Spleen (tissue), 11 donors: ENCODE results near the gene IL11RA. TPM values are rescaled to one million over a fixed set of nuclear protein-coding genes. Genes with fewer than 3 reads are reported as not detected.

Source experiments
- DNase-seq: peaks from one replicate; pipeline ENCODE4 v3.0.0-alpha.2; 2020
- H3K27ac ChIP-seq, 8 donors: fragments of 200-600 bp; sonication (generic) in 7 of 8; 1 replicate in 4 of 8; 2 replicates in 4 of 8; pipeline versions ENCODE4 v1.5.0 to v1.8.0; 2016 to 2021; ENCODE audit warnings: inconsistent platforms in 4 of 8, mild to moderate bottlenecking in 4 of 8, moderate library complexity in 1 of 8
- H3K27me3 ChIP-seq, 7 donors: fragments of 200-600 bp; sonication (generic) in 6 of 7; replicated peaks in 1 of 7; 1 replicate in 4 of 7; 2 replicates in 3 of 7; pipeline versions ENCODE4 v1.5.0 to v1.8.0; 2016 to 2021; ENCODE audit warnings: inconsistent platforms in 3 of 7, mild to moderate bottlenecking in 1 of 7
- H3K36me3 ChIP-seq, 6 donors: fragments of 200-600 bp; sonication (generic) in 5 of 6; 1 replicate in 4 of 6; 2 replicates in 2 of 6; pipeline versions ENCODE4 v1.5.0 to v1.8.0; 2016 to 2021; ENCODE audit warnings: inconsistent platforms in 2 of 6
- H3K4me1 ChIP-seq, 6 donors: fragments of 200-600 bp; sonication (generic) in 5 of 6; 1 replicate in 3 of 6; 2 replicates in 3 of 6; pipeline versions ENCODE4 v1.5.0 to v1.8.0; 2016 to 2021; ENCODE audit warnings: inconsistent platforms in 3 of 6
- H3K4me3 ChIP-seq, 8 donors: fragments of 200-600 bp; sonication (generic) in 7 of 8; 1 replicate in 4 of 8; 2 replicates in 4 of 8; pipeline versions ENCODE4 v1.5.0 to v1.8.0; 2016 to 2021; ENCODE audit warnings: inconsistent platforms in 4 of 8, mild to moderate bottlenecking in 4 of 8, moderate library complexity in 2 of 8
- H3K9me3 ChIP-seq, 8 donors: fragments of 200-600 bp; sonication (generic) in 7 of 8; 1 replicate in 4 of 8; 2 replicates in 4 of 8; pipeline versions ENCODE4 v1.5.0 to v1.8.0; 2016 to 2021; ENCODE audit warnings: inconsistent platforms in 4 of 8
- CTCF ChIP-seq, 11 experiments: fragments of 200-600 bp in 7 of 11; fragments of 450-650 bp in 4 of 11; sonication (generic) in 4 of 11; IDR thresholded peaks in 8 of 11; conservative IDR thresholded peaks in 3 of 11; 1 replicate in 7 of 11; 2 replicates in 4 of 11; pipeline versions ENCODE4 v1.4.0 to v1.8.0; 2016 to 2021; ENCODE audit warnings: antibody characterized with exemption in 11 of 11, inconsistent platforms in 4 of 11, mild to moderate bottlenecking in 1 of 11
- POLR2A ChIP-seq, 3 donors: fragments of 450-650 bp; IDR thresholded peaks; one replicate each; pipeline ENCODE4 v1.5.1; 2017; ENCODE audit warnings: antibody characterized with exemption in 3 of 3, mild to moderate bottlenecking in 1 of 3
- POLR2AphosphoS5 ChIP-seq, 3 donors: sonication (generic); formaldehyde crosslinking; IDR thresholded peaks; one replicate each; pipeline ENCODE4 v1.5.1; 2017; ENCODE audit warnings: antibody characterized with exemption in 3 of 3
- WGBS, 5 donors: extraction: QIAGEN DNeasy Blood & Tissue Kit in 3 of 5; methylation state at CpG; one replicate each; pipeline versions ENCODE4 v1.1.5 to v1.1.7; 2013 to 2018; 5-methylcytosine and 5-hydroxymethylcytosine counted together
- intact Hi-C: fragments of 100-400 bp; cut with DNase I; formaldehyde crosslinking; loops from one replicate; pipeline ENCODE4 v1.15.0; 2023; ENCODE audit warnings: low total_unique reads
- polyA plus RNA-seq, 3 donors: library from polyadenylated mRNA; stranded (reverse); fragments of 200-250 nt; gene quantifications; one replicate each; pipeline ENCODE4 v1.2.1, GENCODE V29; 2013
- total RNA-seq, 7 donors: library from RNA; depleted of rRNA in 3 of 7; stranded (reverse); fragments of >200 nt in 3 of 7; fragmentation: NEBNext Ultra II Directional in 4 of 7; extraction: Animal tissue kit (Norgen Biotek cat#: 25700) in 4 of 7; gene quantifications; one replicate each; pipeline versions ENCODE4 v1.1.0 to v1.2.1, GENCODE V29; 2016 to 2021
- donor health status: healthy with polysubstance abuse.
- donor health status: DM: no; HTN: no; CAD: no; lungs with moderate emphysema.
- donor health status: DM: no; HTN: no; CAD: no.
- donor health status: Bipolar disorder and iron deficiency.
- donor health status: healthy.
- donor health status: DM: no; HTN: no; CAD: no.
- donor health status: DM: yes; HTN: yes; CAD: no.

Gene IL11RA
- total and polyA plus RNA-seq, 10 donors: 16.3 to 43.9 (median 28.9) TPM

- DNase-seq: no peak
- Histone ChIP-seq H3K27ac (no peak within 1 kb of the TSS), H3K27me3 (no peaks in the 10 kb centered on the region), H3K36me3 (no peaks in the 10 kb centered on the region), H3K4me1 (peaks cover 0 to 27% (median 0%) of the 10 kb centered on the region in 6 donors), H3K9me3 (no peaks in the 10 kb centered on the region), H3K4me3 (no peak within 1 kb of the TSS)
- 31 to 66% (median 43%) methylated on average over 6 of the region's 6 CpGs for WGBS, 5 donors
- intact Hi-C loops: no loop called here
- TF ChIP-seq POLR2A (IDR thresholded peaks at IDR 0.05) (no peak), CTCF (IDR thresholded peaks at IDR 0.05 in 8 of 11, conservative IDR thresholded peaks at IDR 0.05 in 3 of 11) (peak in 1 of 11 experiments; percentile 4)
Observed at GRCh38 chr9:34690983-34691935, 39.3 kb downstream of the IL11RA start, which contains the start of gene CCL19. CCL19 (minus strand) TSS chr9:34691276; CDS start chr9:34691139, 137 bp downstream.

- DNase-seq: no peak
- TF ChIP-seq POLR2AphosphoS5 (IDR thresholded peaks at IDR 0.05): no peak
- no peak for TF ChIP-seq CTCF (IDR thresholded peaks at IDR 0.05 in 8 of 11, conservative IDR thresholded peaks at IDR 0.05 in 3 of 11)
- TF ChIP-seq POLR2A (IDR thresholded peaks at IDR 0.05): no peak
- no peak overlapping the region for H3K27ac ChIP-seq
- H3K4me1 ChIP-seq: peaks cover 0 to 24% (median 0%) of the 10 kb centered on the region in 6 donors
- no peaks in the 10 kb centered on the region for H3K36me3 ChIP-seq
- H3K9me3 ChIP-seq: no peaks in the 10 kb centered on the region
- no peaks in the 10 kb centered on the region for H3K27me3 ChIP-seq
- 38 to 55% (median 43%) methylated on average over 5 of the region's 5 CpGs for whole genome bisulfite sequencing, 5 donors
- no peak overlapping the region for H3K4me3 ChIP-seq
- intact Hi-C loops: no loop called here
Observed at GRCh38 chr9:34691936-34692315, 39.9 kb downstream of the IL11RA start.

GRCh38 chr9:34693560-34693959 is 41.6 kb downstream of the IL11RA start:
- intact Hi-C loops: no loop called here
- Histone ChIP-seq H3K9me3 (no peaks in the 10 kb centered on the region), H3K27me3 (no peaks in the 10 kb centered on the region), H3K27ac (no peak overlapping the region), H3K4me3 (no peak overlapping the region), H3K36me3 (no peaks in the 10 kb centered on the region), H3K4me1 (peaks cover 0 to 18% (median 0%) of the 10 kb centered on the region in 6 donors)
- TF ChIP-seq POLR2A (IDR thresholded peaks at IDR 0.05) (no peak), CTCF (IDR thresholded peaks at IDR 0.05 in 8 of 11, conservative IDR thresholded peaks at IDR 0.05 in 3 of 11) (no peak), POLR2AphosphoS5 (IDR thresholded peaks at IDR 0.05) (no peak)
- WGBS, 5 donors: 73 to 86% (median 79%) methylated on average over 2 of the region's 2 CpGs
- DNase-seq: no peak

- no peak for TF ChIP-seq CTCF (IDR thresholded peaks at IDR 0.05 in 8 of 11, conservative IDR thresholded peaks at IDR 0.05 in 3 of 11)
- TF ChIP-seq POLR2A (IDR thresholded peaks at IDR 0.05): no peak
- no peak for TF ChIP-seq POLR2AphosphoS5 (IDR thresholded peaks at IDR 0.05)
- Histone ChIP-seq H3K27ac (no peak overlapping the region), H3K9me3 (no peaks in the 10 kb centered on the region), H3K4me1 (peaks cover 0 to 18% (median 0%) of the 10 kb centered on the region in 6 donors), H3K27me3 (no peaks in the 10 kb centered on the region), H3K36me3 (no peaks in the 10 kb centered on the region), H3K4me3 (no peak overlapping the region)
- intact Hi-C loops: no loop called here
- DNase-seq: no peak
Observed at GRCh38 chr9:34694811-34695210, 42.8 kb downstream of the IL11RA start.
